GM23338 (cell line): ENCODE measurements around the gene DDX49. TPM values are rescaled to one million over a fixed set of nuclear protein-coding genes. Genes with fewer than 3 reads are reported as not detected.

Experiments used
- ATAC-seq: fragments of 200-7000 bp; cut with Tn5 transposase; 3 replicates; pipeline ENCODE4 v1.9.1; 2020
- DNase-seq: peaks from one replicate; pipeline ENCODE4 v3.0.0-alpha.2; 2015; ENCODE audit warnings: low spot score
- H2AFZ ChIP-seq: fragments of 200-600 bp; sonication (generic); 2 replicates; pipeline ENCODE4 v1.8.0; 2016; ENCODE audit warnings: antibody characterized with exemption, mild to moderate bottlenecking, moderate library complexity
- H3F3A ChIP-seq: fragments of 200-600 bp; sonication (generic); replicated peaks from 2 replicates; pipeline ENCODE4 v1.8.0; 2017; ENCODE audit warnings: antibody characterized with exemption, mixed run types, low read depth
- H3K27ac ChIP-seq: fragments of 200-600 bp; sonication (generic); 2 replicates; pipeline ENCODE4 v1.6.1; 2016; ENCODE audit warnings: low read depth
- H3K27me3 ChIP-seq: fragments of 200-600 bp; sonication (generic); 2 replicates; pipeline ENCODE4 v1.8.0; 2016; ENCODE audit warnings: mild to moderate bottlenecking, mixed run types, moderate library complexity; ENCODE audit not compliant: insufficient read depth
- H3K36me3 ChIP-seq: fragments of 200-600 bp; sonication (generic); 2 replicates; pipeline ENCODE4 v1.8.0; 2016; ENCODE audit warnings: mild to moderate bottlenecking; ENCODE audit not compliant: insufficient read depth
- H3K4me1 ChIP-seq: fragments of 200-600 bp; sonication (generic); 2 replicates; pipeline ENCODE4 v1.8.0; 2016; ENCODE audit warnings: mild to moderate bottlenecking, moderate library complexity; ENCODE audit not compliant: insufficient read depth
- H3K4me2 ChIP-seq: fragments of 200-600 bp; sonication (generic); 2 replicates; pipeline ENCODE4 v1.7.1; 2017; ENCODE audit warnings: mixed run types
- H3K4me3 ChIP-seq: fragments of 200-600 bp; sonication (generic); 2 replicates; pipeline ENCODE4 v1.6.1; 2016; ENCODE audit warnings: mixed run types
- H3K79me2 ChIP-seq: fragments of 200-600 bp; sonication (generic); replicated peaks from 2 replicates; pipeline ENCODE4 v1.8.0; 2017; ENCODE audit warnings: mild to moderate bottlenecking; ENCODE audit not compliant: insufficient read depth
- H3K9me2 ChIP-seq: fragments of 200-600 bp; sonication (generic); 2 replicates; pipeline ENCODE4 v1.8.0; 2017; ENCODE audit not compliant: insufficient read depth
- H4K20me1 ChIP-seq: fragments of 200-600 bp; sonication (generic); replicated peaks from 2 replicates; pipeline ENCODE4 v1.8.0; 2017; ENCODE audit warnings: mild to moderate bottlenecking; ENCODE audit not compliant: insufficient read depth
- H3K27ac Mint-ChIP-seq: 2 replicates; pipeline ENCODE4 v1.8.0; 2020; ENCODE audit warnings: inconsistent platforms, mild to moderate bottlenecking, moderate library complexity, mixed read lengths
- H3K27me3 Mint-ChIP-seq: 3 replicates; pipeline ENCODE4 v1.8.0; 2022; ENCODE audit warnings: low read depth, mild to moderate bottlenecking, moderate library complexity, mixed read lengths, inconsistent platforms; ENCODE audit not compliant: insufficient read depth, poor library complexity
- H3K36me3 Mint-ChIP-seq: 3 replicates; pipeline ENCODE4 v1.8.0; 2021; ENCODE audit warnings: low read depth, mild to moderate bottlenecking, inconsistent platforms, moderate library complexity, mixed read lengths
- H3K4me1 Mint-ChIP-seq: 3 replicates; pipeline ENCODE4 v1.8.0; 2020; ENCODE audit warnings: mild to moderate bottlenecking, inconsistent platforms, mixed read lengths
- H3K4me3 Mint-ChIP-seq: 3 replicates; pipeline ENCODE4 v1.8.0; 2021; ENCODE audit warnings: moderate library complexity, mild to moderate bottlenecking, inconsistent platforms, mixed read lengths
- H3K9me3 Mint-ChIP-seq: 3 replicates; pipeline ENCODE4 v1.8.0; 2020; ENCODE audit warnings: moderate library complexity, mild to moderate bottlenecking, inconsistent platforms, mixed read lengths
- CREB1 ChIP-seq: fragments of 250-450 bp; sonication (Bioruptor Pico); IDR thresholded peaks from 2 replicates; pipeline ENCODE4 v1.5.0; 2020; ENCODE audit warnings: low read depth, mild to moderate bottlenecking, moderate library complexity
- EZH2 ChIP-seq: fragments of 200-600 bp; sonication (generic); IDR thresholded peaks from one replicate; pipeline ENCODE4 v1.8.0; 2017; ENCODE audit warnings: antibody characterized with exemption, mild to moderate bottlenecking, low read depth; ENCODE audit not compliant: unreplicated experiment
- EZH2phosphoT487 ChIP-seq: fragments of 200-600 bp; sonication (generic); IDR thresholded peaks from one replicate; pipeline ENCODE4 v1.8.1; 2018; ENCODE audit warnings: antibody characterized with exemption; ENCODE audit not compliant: unreplicated experiment
- JUNB ChIP-seq: IDR thresholded peaks from one replicate; pipeline ENCODE4 v1.6.1; 2016; ENCODE audit warnings: antibody characterized with exemption; ENCODE audit not compliant: unreplicated experiment
- NANOG ChIP-seq: IDR thresholded peaks from 2 replicates; pipeline ENCODE4 v1.6.1; 2016; ENCODE audit warnings: antibody characterized with exemption, borderline replicate concordance
- POLR2AphosphoS5 ChIP-seq: IDR thresholded peaks from 2 replicates; pipeline ENCODE4 v1.6.1; 2016; ENCODE audit warnings: antibody characterized with exemption, low read depth
- STAT1 ChIP-seq: IDR thresholded peaks from one replicate; pipeline ENCODE4 v1.6.1; 2016; ENCODE audit warnings: antibody characterized with exemption; ENCODE audit not compliant: unreplicated experiment
- ZNF114 ChIP-seq: fragments of 250-450 bp; sonication (Bioruptor Pico); IDR thresholded peaks from 2 replicates; pipeline ENCODE4 v1.5.0; 2020; ENCODE audit warnings: mild to moderate bottlenecking, moderate library complexity
- ZNF331 ChIP-seq: fragments of 250-450 bp; sonication (Bioruptor Pico); IDR thresholded peaks from 2 replicates; pipeline ENCODE4 v1.5.0; 2020; ENCODE audit warnings: low read depth, mild to moderate bottlenecking, moderate library complexity
- polyA plus RNA-seq: library from polyadenylated mRNA; unstranded; fragments of >200 nt; fragmentation: Nextera tagmentation; extraction: Ambion mirVana; gene quantifications from 2 replicates; pipeline ENCODE4 v1.2.1, GENCODE V29; 2016
- total RNA-seq: library from RNA; depleted of rRNA; stranded (reverse); fragments of >200 nt; shearing (Covaris generic); gene quantifications from 2 replicates; pipeline ENCODE4 v1.2.3, GENCODE V29; 2014
- TF ChIP-seq, protein P1 (sequence below): IDR thresholded peaks from one replicate; pipeline ENCODE4 v1.6.1; 2018; ENCODE audit warnings: antibody characterized with exemption; ENCODE audit not compliant: unreplicated experiment
- TF ChIP-seq, protein P2 (sequence below): fragments of 250-450 bp; sonication (Bioruptor Pico); IDR thresholded peaks from 2 replicates; pipeline ENCODE4 v1.5.0; 2020; ENCODE audit warnings: mild to moderate bottlenecking, moderate library complexity
- TF ChIP-seq, protein P3 (sequence below): IDR thresholded peaks from 2 replicates; pipeline ENCODE4 v1.6.1; 2016; ENCODE audit warnings: antibody characterized with exemption
- TF ChIP-seq, protein P4 (sequence below), 2 experiments: fragments of 200-600 bp in 1 of 2; sonication (generic) in 1 of 2; conservative IDR thresholded peaks; 2 replicates each; pipeline versions ENCODE4 v1.5.1 to v1.6.1; 2016 to 2017; ENCODE audit warnings: antibody characterized with exemption in 2 of 2, low read depth in 2 of 2, mild to moderate bottlenecking in 2 of 2, moderate library complexity in 1 of 2

Gene DDX49
- total and polyA plus RNA-seq, 2 experiments from 2014 or later: 40.2 to 75.3 TPM

DNA sequence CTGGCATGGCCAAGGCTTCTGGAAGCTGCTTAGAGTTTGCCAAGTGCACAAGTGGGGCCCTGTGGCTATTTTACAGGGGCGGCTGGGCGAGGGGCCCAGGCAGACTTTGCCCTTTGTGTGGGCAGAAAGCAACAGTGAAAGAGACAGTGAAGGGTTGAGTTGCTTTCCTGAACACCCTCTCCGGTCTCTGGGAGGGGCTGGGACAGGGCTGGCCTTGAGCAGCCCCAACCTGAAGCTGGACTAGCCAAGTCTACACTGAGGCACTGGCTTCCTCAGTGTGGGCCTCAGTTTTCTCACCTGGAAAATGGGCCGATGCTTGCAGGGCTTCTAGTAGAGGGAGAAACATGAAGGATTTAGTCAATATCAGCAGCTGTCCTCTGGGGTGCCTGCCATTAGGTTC is 23.9 kb downstream of the DDX49 start:
- Mint-ChIP-seq H3K27ac (no peak overlapping the region), H3K27me3 (peaks cover 20% of the 10 kb centered on the region), H3K36me3 (peaks cover 21% of the 10 kb centered on the region; the same call in 2 of the 3 replicates), H3K4me1 (peaks cover 21% of the 10 kb centered on the region), H3K4me3 (no peak overlapping the region), H3K9me3 (no peaks in the 10 kb centered on the region)
- Histone ChIP-seq H3K27ac (no peak overlapping the region), H3K4me1 (peaks cover 9% of the 10 kb centered on the region), H4K20me1 (no peaks in the 10 kb centered on the region), H3K27me3 (peaks cover 5% of the 10 kb centered on the region; the same call in 1 of the 2 replicates), H2AFZ (no peak overlapping the region), H3K4me3 (no peak overlapping the region), H3K4me2 (no peak overlapping the region), H3K36me3 (no peaks in the 10 kb centered on the region), H3K9me2 (no peaks in the 10 kb centered on the region), H3F3A (peaks cover 7% of the 10 kb centered on the region; the same call in 1 of the 2 replicates), H3K79me2 (0 out of 2 replicates have a peak, but pooled peaks cover 3% of the 10 kb centered on the region)
- ATAC-seq: no peak
- DNase-seq: no peak
- TF ChIP-seq, protein P1, sequence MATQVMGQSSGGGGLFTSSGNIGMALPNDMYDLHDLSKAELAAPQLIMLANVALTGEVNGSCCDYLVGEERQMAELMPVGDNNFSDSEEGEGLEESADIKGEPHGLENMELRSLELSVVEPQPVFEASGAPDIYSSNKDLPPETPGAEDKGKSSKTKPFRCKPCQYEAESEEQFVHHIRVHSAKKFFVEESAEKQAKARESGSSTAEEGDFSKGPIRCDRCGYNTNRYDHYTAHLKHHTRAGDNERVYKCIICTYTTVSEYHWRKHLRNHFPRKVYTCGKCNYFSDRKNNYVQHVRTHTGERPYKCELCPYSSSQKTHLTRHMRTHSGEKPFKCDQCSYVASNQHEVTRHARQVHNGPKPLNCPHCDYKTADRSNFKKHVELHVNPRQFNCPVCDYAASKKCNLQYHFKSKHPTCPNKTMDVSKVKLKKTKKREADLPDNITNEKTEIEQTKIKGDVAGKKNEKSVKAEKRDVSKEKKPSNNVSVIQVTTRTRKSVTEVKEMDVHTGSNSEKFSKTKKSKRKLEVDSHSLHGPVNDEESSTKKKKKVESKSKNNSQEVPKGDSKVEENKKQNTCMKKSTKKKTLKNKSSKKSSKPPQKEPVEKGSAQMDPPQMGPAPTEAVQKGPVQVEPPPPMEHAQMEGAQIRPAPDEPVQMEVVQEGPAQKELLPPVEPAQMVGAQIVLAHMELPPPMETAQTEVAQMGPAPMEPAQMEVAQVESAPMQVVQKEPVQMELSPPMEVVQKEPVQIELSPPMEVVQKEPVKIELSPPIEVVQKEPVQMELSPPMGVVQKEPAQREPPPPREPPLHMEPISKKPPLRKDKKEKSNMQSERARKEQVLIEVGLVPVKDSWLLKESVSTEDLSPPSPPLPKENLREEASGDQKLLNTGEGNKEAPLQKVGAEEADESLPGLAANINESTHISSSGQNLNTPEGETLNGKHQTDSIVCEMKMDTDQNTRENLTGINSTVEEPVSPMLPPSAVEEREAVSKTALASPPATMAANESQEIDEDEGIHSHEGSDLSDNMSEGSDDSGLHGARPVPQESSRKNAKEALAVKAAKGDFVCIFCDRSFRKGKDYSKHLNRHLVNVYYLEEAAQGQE: no peak
- no peak for TF ChIP-seq ZNF114 (CRISPR knock-in tag)
- no peak for TF ChIP-seq CREB1 (CRISPR knock-in tag)
- TF ChIP-seq ZNF331 (CRISPR knock-in tag): no peak
- TF ChIP-seq STAT1: no peak
- no peak for TF ChIP-seq EZH2phosphoT487
- TF ChIP-seq, protein P2, sequence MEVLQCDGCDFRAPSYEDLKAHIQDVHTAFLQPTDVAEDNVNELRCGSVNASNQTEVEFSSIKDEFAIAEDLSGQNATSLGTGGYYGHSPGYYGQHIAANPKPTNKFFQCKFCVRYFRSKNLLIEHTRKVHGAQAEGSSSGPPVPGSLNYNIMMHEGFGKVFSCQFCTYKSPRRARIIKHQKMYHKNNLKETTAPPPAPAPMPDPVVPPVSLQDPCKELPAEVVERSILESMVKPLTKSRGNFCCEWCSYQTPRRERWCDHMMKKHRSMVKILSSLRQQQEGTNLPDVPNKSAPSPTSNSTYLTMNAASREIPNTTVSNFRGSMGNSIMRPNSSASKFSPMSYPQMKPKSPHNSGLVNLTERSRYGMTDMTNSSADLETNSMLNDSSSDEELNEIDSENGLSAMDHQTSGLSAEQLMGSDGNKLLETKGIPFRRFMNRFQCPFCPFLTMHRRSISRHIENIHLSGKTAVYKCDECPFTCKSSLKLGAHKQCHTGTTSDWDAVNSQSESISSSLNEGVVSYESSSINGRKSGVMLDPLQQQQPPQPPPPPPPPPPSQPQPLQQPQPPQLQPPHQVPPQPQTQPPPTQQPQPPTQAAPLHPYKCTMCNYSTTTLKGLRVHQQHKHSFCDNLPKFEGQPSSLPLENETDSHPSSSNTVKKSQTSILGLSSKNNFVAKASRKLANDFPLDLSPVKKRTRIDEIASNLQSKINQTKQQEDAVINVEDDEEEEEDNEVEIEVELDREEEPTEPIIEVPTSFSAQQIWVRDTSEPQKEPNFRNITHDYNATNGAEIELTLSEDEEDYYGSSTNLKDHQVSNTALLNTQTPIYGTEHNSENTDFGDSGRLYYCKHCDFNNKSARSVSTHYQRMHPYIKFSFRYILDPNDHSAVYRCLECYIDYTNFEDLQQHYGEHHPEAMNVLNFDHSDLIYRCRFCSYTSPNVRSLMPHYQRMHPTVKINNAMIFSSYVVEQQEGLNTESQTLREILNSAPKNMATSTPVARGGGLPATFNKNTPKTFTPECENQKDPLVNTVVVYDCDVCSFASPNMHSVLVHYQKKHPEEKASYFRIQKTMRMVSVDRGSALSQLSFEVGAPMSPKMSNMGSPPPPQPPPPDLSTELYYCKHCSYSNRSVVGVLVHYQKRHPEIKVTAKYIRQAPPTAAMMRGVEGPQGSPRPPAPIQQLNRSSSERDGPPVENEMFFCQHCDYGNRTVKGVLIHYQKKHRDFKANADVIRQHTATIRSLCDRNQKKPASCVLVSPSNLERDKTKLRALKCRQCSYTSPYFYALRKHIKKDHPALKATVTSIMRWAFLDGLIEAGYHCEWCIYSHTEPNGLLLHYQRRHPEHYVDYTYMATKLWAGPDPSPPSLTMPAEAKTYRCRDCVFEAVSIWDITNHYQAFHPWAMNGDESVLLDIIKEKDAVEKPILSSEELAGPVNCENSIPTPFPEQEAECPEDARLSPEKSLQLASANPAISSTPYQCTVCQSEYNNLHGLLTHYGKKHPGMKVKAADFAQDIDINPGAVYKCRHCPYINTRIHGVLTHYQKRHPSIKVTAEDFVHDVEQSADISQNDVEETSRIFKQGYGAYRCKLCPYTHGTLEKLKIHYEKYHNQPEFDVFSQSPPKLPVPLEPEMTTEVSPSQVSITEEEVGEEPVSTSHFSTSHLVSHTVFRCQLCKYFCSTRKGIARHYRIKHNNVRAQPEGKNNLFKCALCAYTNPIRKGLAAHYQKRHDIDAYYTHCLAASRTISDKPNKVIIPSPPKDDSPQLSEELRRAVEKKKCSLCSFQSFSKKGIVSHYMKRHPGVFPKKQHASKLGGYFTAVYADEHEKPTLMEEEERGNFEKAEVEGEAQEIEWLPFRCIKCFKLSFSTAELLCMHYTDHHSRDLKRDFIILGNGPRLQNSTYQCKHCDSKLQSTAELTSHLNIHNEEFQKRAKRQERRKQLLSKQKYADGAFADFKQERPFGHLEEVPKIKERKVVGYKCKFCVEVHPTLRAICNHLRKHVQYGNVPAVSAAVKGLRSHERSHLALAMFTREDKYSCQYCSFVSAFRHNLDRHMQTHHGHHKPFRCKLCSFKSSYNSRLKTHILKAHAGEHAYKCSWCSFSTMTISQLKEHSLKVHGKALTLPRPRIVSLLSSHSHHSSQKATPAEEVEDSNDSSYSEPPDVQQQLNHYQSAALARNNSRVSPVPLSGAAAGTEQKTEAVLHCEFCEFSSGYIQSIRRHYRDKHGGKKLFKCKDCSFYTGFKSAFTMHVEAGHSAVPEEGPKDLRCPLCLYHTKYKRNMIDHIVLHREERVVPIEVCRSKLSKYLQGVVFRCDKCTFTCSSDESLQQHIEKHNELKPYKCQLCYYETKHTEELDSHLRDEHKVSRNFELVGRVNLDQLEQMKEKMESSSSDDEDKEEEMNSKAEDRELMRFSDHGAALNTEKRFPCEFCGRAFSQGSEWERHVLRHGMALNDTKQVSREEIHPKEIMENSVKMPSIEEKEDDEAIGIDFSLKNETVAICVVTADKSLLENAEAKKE (CRISPR knock-in tag): no peak
- TF ChIP-seq EZH2: no peak
- no peak for TF ChIP-seq JUNB
- TF ChIP-seq, protein P3, sequence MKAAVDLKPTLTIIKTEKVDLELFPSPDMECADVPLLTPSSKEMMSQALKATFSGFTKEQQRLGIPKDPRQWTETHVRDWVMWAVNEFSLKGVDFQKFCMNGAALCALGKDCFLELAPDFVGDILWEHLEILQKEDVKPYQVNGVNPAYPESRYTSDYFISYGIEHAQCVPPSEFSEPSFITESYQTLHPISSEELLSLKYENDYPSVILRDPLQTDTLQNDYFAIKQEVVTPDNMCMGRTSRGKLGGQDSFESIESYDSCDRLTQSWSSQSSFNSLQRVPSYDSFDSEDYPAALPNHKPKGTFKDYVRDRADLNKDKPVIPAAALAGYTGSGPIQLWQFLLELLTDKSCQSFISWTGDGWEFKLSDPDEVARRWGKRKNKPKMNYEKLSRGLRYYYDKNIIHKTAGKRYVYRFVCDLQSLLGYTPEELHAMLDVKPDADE: no peak
- no peak for TF ChIP-seq NANOG
- TF ChIP-seq POLR2AphosphoS5: no peak
- TF ChIP-seq, protein P4, sequence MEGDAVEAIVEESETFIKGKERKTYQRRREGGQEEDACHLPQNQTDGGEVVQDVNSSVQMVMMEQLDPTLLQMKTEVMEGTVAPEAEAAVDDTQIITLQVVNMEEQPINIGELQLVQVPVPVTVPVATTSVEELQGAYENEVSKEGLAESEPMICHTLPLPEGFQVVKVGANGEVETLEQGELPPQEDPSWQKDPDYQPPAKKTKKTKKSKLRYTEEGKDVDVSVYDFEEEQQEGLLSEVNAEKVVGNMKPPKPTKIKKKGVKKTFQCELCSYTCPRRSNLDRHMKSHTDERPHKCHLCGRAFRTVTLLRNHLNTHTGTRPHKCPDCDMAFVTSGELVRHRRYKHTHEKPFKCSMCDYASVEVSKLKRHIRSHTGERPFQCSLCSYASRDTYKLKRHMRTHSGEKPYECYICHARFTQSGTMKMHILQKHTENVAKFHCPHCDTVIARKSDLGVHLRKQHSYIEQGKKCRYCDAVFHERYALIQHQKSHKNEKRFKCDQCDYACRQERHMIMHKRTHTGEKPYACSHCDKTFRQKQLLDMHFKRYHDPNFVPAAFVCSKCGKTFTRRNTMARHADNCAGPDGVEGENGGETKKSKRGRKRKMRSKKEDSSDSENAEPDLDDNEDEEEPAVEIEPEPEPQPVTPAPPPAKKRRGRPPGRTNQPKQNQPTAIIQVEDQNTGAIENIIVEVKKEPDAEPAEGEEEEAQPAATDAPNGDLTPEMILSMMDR (conservative IDR thresholded peaks at IDR 0.05; ENCODE audit: low read depth in 2 of 2): no peak
